ENCODE measurements around the gene SSBP3.

The SSBP3 gene

GRCh38 chr1:54328066-54328636 lies 78.0 kb downstream of the SSBP3 start:
- no peak for DNase-seq

GRCh38 chr1:54327386-54328065 lies 78.7 kb downstream of the SSBP3 start:
- DNase-seq, result no peak

GRCh38 chr1:54326543-54327385 lies 79.4 kb downstream of the SSBP3 start:
- DNase-seq, result no peak

- no peak for DNase-seq
Observed at GRCh38 chr1:54325703-54326461, 80.3 kb downstream of the SSBP3 start.

GRCh38 chr1:54325284-54325683 lies 80.9 kb downstream of the SSBP3 start:
- DNase-seq, result no peak

GRCh38 chr1:54324251-54325140 lies 81.7 kb downstream of the SSBP3 start:
- no peak for DNase-seq

- no peak for DNase-seq
Observed at GRCh38 chr1:54323921-54324250, 82.3 kb downstream of the SSBP3 start.

GRCh38 chr1:54323324-54323739 lies 82.9 kb downstream of the SSBP3 start:
- no peak for DNase-seq

GRCh38 chr1:54318246-54318814 lies 87.9 kb downstream of the SSBP3 start:
- DNase-seq, result no peak

- no peak for DNase-seq
Observed at GRCh38 chr1:54317084-54317483, 89.1 kb downstream of the SSBP3 start.

GRCh38 chr1:54315099-54315498 lies 91.1 kb downstream of the SSBP3 start:
- DNase-seq, result no peak

GRCh38 chr1:54314696-54315095 lies 91.5 kb downstream of the SSBP3 start:
- DNase-seq, result no peak

GRCh38 chr1:54312796-54313316 lies 93.3 kb downstream of the SSBP3 start:
- no peak for DNase-seq

- no peak for DNase-seq
Observed at GRCh38 chr1:54311506-54311905, 94.7 kb downstream of the SSBP3 start.

- peak; percentile 21 for DNase-seq
Observed at GRCh38 chr1:54310439-54311328, 95.5 kb downstream of the SSBP3 start.

- no peak for DNase-seq
Observed at GRCh38 chr1:54309631-54310366, 96.4 kb downstream of the SSBP3 start.

GRCh38 chr1:54307305-54307704 lies 98.9 kb downstream of the SSBP3 start:
- no peak for DNase-seq

GRCh38 chr1:54305906-54306514 lies 100.2 kb downstream of the SSBP3 start:
- no peak for DNase-seq

GRCh38 chr1:54304518-54304917 lies 101.7 kb downstream of the SSBP3 start:
- DNase-seq, result no peak

All from RPMI8226 (cell line).